GM12873 (cell line): ENCODE measurements around the gene IFI44L.

Source experiments
- TF ChIP-seq, protein P1 (sequence below): IDR thresholded peaks from 2 replicates; pipeline ENCODE4 v1.5.1; 2012; ENCODE audit warnings: low read depth, mild to moderate bottlenecking, moderate library complexity, low read length, control low read depth; ENCODE audit not compliant: insufficient read depth; ENCODE audit errors: missing control alignments

The IFI44L gene

DNA sequence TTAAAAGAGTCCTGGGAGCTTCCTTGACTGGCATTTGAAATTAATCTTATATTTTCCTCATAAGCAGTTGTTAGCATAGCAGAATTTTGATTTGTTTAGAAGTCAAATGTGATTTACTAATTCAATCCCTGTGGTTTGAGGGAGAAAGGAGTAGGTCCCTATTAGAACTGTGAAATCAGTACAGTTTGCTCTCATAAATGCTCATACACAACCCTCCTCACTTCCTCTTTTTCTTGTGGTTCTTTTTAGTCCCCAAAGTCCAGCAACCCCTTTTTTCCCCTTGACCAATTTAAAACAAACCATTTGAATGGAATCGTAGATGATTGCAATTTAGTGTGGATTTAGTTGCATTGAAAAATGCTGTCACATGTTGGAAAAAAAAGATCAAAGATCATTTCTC, 20.2 kb downstream of the IFI44L start:
- TF ChIP-seq, protein P1, sequence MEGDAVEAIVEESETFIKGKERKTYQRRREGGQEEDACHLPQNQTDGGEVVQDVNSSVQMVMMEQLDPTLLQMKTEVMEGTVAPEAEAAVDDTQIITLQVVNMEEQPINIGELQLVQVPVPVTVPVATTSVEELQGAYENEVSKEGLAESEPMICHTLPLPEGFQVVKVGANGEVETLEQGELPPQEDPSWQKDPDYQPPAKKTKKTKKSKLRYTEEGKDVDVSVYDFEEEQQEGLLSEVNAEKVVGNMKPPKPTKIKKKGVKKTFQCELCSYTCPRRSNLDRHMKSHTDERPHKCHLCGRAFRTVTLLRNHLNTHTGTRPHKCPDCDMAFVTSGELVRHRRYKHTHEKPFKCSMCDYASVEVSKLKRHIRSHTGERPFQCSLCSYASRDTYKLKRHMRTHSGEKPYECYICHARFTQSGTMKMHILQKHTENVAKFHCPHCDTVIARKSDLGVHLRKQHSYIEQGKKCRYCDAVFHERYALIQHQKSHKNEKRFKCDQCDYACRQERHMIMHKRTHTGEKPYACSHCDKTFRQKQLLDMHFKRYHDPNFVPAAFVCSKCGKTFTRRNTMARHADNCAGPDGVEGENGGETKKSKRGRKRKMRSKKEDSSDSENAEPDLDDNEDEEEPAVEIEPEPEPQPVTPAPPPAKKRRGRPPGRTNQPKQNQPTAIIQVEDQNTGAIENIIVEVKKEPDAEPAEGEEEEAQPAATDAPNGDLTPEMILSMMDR, result no peak

DNA sequence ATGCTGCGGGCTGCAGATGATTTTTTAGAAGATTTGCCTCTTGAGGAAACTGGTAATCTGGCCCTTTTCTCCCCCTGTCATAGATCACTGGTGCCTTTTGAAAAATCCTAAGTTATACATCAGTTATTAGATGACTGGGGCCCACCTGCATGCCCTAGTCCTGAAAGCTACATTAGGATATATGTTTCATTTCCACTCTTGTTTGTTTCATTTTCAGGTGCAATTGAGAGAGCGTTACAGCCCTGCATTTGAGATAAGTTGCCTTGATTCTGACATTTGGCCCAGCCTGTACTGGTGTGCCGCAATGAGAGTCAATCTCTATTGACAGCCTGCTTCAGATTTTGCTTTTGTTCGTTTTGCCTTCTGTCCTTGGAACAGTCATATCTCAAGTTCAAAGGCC, 21.3 kb downstream of the IFI44L start:
- TF ChIP-seq, protein P1, result no peak

DNA sequence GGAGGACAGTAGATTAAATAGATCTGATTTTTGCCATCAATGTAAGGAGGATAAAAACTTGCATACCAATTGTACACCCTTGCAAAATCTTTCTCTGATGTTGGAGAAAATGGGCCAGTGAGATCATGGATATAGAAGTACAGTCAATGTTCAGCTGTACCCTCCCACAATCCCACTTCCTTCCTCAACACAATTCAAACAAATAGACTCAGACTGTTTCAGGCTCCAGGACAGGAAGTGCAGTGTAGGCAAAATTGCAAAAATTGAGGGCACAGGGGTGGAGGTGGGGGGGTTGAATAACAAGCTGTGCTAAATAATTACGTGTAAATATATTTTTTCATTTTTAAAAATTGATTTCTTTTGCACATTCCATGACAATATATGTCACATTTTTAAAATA, 25.5 kb downstream of the IFI44L start:
- TF ChIP-seq, protein P1, result no peak

- TF ChIP-seq, protein P1, result no peak
These were observed 27.0 kb downstream of the IFI44L start for GRCh38 chr1:78647238-78647637.

GRCh38 chr1:78649628-78650027, 29.4 kb downstream of the IFI44L start, which contains the start of gene IFI44:
Gene IFI44 (plus strand): TSS chr1:78649831. CDS start chr1:78650196, 365 bp downstream.
- TF ChIP-seq, protein P1, result no peak

GRCh38 chr1:78650114-78650660, 29.9 kb downstream of the IFI44L start:
- TF ChIP-seq, protein P1, result no peak

DNA sequence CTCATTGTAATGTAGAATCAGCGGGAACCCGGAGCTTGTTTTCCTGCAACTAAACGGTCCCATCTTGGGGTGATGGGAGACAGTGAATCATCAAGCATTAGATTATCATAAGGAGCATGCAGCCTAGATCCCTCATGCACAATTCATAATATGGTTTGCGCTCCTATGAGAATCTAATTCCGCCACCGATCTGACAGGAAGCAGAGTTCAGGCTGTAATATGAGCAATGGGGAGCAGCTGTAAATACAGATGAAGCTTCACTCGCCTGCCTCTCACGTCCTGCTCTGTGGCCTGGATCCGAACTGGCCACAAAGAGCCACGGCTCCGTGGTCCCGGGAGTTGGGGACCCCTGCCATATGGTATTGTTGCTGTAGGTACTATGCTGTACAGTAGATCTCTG, 31.0 kb downstream of the IFI44L start:
- TF ChIP-seq, protein P1, result no peak
